ENCODE measurements around the gene LCE5A. TPM values are rescaled to one million over a fixed set of nuclear protein-coding genes. Genes with fewer than 3 reads are reported as not detected.

LCE5A gene
- total RNA-seq, 1 experiment from 2014 or later = not detected

DNA sequence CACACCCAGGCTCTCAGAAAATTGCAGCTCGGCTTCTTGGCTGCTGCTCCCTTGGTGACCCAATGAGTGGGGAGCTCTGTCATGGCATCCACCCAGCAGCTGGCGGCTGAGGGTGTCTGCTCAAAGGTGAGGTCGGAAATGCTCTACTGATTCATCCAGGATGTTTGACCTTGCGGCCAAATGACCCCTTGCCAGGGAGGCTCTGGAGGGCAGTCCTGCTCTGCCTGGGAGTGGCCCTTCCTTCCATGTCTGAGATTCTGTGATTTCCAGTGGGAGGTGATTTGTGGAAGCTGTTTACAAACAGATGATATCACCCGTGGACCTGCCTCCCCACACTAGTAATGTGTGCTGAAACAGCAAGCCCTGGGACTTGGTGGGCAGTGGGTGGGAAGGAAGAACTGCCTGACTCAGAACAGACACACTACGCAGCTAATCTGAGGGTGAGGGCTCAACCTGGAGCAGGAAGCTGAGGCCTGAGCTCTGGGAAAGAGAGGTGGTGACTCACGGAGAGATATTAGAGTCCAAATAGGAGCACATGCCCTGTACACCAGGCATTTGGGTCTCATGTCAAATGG lies 6.7 kb downstream of the LCE5A start:
- POLR2A ChIA-PET (ENCODE audit: unreplicated experiment) = no interaction called here
- no peak overlapping the region for H2AFZ ChIP-seq (ENCODE audit: low read length)

DNA sequence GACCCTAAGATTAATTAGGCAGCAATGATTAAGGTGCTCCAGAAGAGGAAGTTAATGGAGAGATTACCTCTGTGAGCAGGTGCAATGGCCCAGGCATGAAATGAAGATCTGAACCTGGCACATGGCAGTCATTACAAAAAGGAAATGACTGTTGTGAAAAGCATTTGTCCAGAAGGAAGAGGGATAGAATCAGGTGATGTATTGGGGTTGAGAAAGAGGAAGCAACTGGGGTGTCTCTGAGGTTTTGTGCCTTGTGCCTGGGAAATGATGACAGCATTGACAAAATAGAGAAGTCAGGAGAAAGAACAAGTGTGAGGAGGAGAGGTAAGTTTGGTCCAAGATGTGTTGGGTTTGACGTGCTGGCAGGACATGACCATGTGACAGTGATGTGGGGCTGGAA lies 9.2 kb downstream of the LCE5A start:
- no peak overlapping the region for H3K4me3 ChIP-seq (ENCODE audit: low read length)
- no peaks in the 10 kb centered on the region for H3K79me2 ChIP-seq (ENCODE audit: low read length)
- no peaks in the 10 kb centered on the region for H3F3A ChIP-seq (ENCODE audit: low read length, unreplicated experiment)
- TF ChIP-seq EZH2phosphoT487 (IDR thresholded peaks at IDR 0.05; ENCODE audit: borderline replicate concordance, low read length) (no peak), EZH2 (IDR thresholded peaks at IDR 0.05; ENCODE audit: low read length, unreplicated experiment) (no peak)
- TF ChIP-seq, protein P1, sequence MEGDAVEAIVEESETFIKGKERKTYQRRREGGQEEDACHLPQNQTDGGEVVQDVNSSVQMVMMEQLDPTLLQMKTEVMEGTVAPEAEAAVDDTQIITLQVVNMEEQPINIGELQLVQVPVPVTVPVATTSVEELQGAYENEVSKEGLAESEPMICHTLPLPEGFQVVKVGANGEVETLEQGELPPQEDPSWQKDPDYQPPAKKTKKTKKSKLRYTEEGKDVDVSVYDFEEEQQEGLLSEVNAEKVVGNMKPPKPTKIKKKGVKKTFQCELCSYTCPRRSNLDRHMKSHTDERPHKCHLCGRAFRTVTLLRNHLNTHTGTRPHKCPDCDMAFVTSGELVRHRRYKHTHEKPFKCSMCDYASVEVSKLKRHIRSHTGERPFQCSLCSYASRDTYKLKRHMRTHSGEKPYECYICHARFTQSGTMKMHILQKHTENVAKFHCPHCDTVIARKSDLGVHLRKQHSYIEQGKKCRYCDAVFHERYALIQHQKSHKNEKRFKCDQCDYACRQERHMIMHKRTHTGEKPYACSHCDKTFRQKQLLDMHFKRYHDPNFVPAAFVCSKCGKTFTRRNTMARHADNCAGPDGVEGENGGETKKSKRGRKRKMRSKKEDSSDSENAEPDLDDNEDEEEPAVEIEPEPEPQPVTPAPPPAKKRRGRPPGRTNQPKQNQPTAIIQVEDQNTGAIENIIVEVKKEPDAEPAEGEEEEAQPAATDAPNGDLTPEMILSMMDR (conservative IDR thresholded peaks at IDR 0.05; ENCODE audit: low read depth, low read length) = no peak
- no TSS peak for BruUV-seq (replicated peaks)
- H3K36me3 ChIP-seq (ENCODE audit: low read depth, low read length) = no peaks in the 10 kb centered on the region
- DNase-seq = no peak
- ChIA-PET CTCF (no interaction called here), POLR2A (ENCODE audit: unreplicated experiment) (no interaction called here)
- ATAC-seq = no peak
- peaks cover 41% of the 10 kb centered on the region for H3K27me3 ChIP-seq (ENCODE audit: low read length)
- no peaks in the 10 kb centered on the region for H3K9me2 ChIP-seq (replicated peaks; ENCODE audit: low read length)
- H3K27ac ChIP-seq (ENCODE audit: low read length) = no peak overlapping the region
- peaks cover 11% of the 10 kb centered on the region; the same call in 1 of the 2 replicates for H3K4me1 ChIP-seq (ENCODE audit: insufficient read depth, low read length)
- H3K4me2 ChIP-seq (ENCODE audit: low read length) = no peak overlapping the region
- no peaks in the 10 kb centered on the region for H4K20me1 ChIP-seq (ENCODE audit: low read length)
- intact Hi-C loops (cut with micrococcal nuclease) = no loop called here
- H3K9me3 ChIP-seq (ENCODE audit: low read length) = no peaks in the 10 kb centered on the region
- no peak overlapping the region for H2AFZ ChIP-seq (ENCODE audit: low read length)
- H3K9ac ChIP-seq (ENCODE audit: low read length) = no peak overlapping the region

More for the DNA sequence above, 6.7 kb downstream of the LCE5A start:
- peak; percentile 59 for ATAC-seq
- no peaks in the 10 kb centered on the region for H4K20me1 ChIP-seq (ENCODE audit: low read length)
- peak; percentile 48 for DNase-seq
- no peaks in the 10 kb centered on the region for H3K36me3 ChIP-seq (ENCODE audit: low read depth, low read length)
- no peaks in the 10 kb centered on the region for H3K79me2 ChIP-seq (ENCODE audit: low read length)
- no peak overlapping the region for H3K27ac ChIP-seq (ENCODE audit: low read length)
- no TSS peak for BruUV-seq (replicated peaks)
- no peak overlapping the region for H3K9ac ChIP-seq (ENCODE audit: low read length)
- CTCF ChIA-PET = no interaction called here
- H3K4me3 ChIP-seq (ENCODE audit: low read length) = no peak overlapping the region
- TF ChIP-seq EZH2phosphoT487 (IDR thresholded peaks at IDR 0.05; ENCODE audit: borderline replicate concordance, low read length) (no peak), EZH2 (IDR thresholded peaks at IDR 0.05; ENCODE audit: low read length, unreplicated experiment) (no peak)
- TF ChIP-seq, protein P1 (conservative IDR thresholded peaks at IDR 0.05; ENCODE audit: low read depth, low read length) = no peak
- H3K9me3 ChIP-seq (ENCODE audit: low read length) = no peaks in the 10 kb centered on the region
- H3K4me2 ChIP-seq (ENCODE audit: low read length) = peak overlapping the region; percentile 13; the same call in 1 of the 2 replicates
- H3F3A ChIP-seq (ENCODE audit: low read length, unreplicated experiment) = no peaks in the 10 kb centered on the region
- H3K27me3 ChIP-seq (ENCODE audit: low read length) = peaks cover 59% of the 10 kb centered on the region
- H3K9me2 ChIP-seq (replicated peaks; ENCODE audit: low read length) = no peaks in the 10 kb centered on the region
- intact Hi-C loops (cut with micrococcal nuclease) = no loop called here
- H3K4me1 ChIP-seq (ENCODE audit: insufficient read depth, low read length) = peaks cover 11% of the 10 kb centered on the region; the same call in 1 of the 2 replicates

DNA sequence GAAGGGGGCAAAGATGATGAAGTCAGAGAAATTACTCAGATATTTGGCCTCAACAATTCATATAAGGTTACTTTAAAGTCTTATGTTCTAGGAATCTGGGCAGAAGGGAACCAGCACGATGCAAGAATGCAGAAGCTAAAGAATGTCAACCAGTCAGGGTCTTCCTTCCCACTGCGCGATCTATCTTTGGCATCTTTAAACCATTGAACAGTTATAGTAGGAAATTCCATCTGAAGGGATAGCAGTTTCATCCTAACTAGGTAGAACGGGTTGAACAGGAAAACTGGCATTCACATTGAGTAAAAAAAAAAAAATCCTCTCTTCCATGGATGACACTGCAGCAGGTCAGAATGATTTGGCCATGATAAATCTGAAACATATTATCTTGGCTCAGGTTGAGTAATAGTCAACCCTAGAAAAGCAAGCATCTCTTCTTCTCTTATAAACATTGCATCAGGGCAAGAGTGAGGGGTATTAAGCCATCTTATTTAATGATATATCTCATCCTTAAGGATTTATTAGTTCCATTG lies 10.0 kb downstream of the LCE5A start:
- H3K36me3 ChIP-seq (ENCODE audit: low read depth, low read length) = no peaks in the 10 kb centered on the region
- TF ChIP-seq EZH2 (IDR thresholded peaks at IDR 0.05; ENCODE audit: low read length, unreplicated experiment) (no peak), EZH2phosphoT487 (IDR thresholded peaks at IDR 0.05; ENCODE audit: borderline replicate concordance, low read length) (no peak)
- TF ChIP-seq, protein P1 (conservative IDR thresholded peaks at IDR 0.05; ENCODE audit: low read depth, low read length) = no peak
- no TSS peak for BruUV-seq (replicated peaks)
- H3K27me3 ChIP-seq (ENCODE audit: low read length) = peaks cover 34% of the 10 kb centered on the region
- no peaks in the 10 kb centered on the region for H3K9me3 ChIP-seq (ENCODE audit: low read length)
- H3K79me2 ChIP-seq (ENCODE audit: low read length) = no peaks in the 10 kb centered on the region
- no peak overlapping the region for H2AFZ ChIP-seq (ENCODE audit: low read length)
- no peak overlapping the region for H3K27ac ChIP-seq (ENCODE audit: low read length)
- CTCF ChIA-PET = no interaction called here
- POLR2A ChIA-PET (ENCODE audit: unreplicated experiment) = no interaction called here
- DNase-seq (no peak), ATAC-seq (no peak)
- no peaks in the 10 kb centered on the region for H3F3A ChIP-seq (ENCODE audit: low read length, unreplicated experiment)
- H3K4me2 ChIP-seq (ENCODE audit: low read length) = no peak overlapping the region
- H3K9ac ChIP-seq (ENCODE audit: low read length) = no peak overlapping the region
- peaks cover 11% of the 10 kb centered on the region; the same call in 1 of the 2 replicates for H3K4me1 ChIP-seq (ENCODE audit: insufficient read depth, low read length)
- H4K20me1 ChIP-seq (ENCODE audit: low read length) = no peaks in the 10 kb centered on the region
- H3K4me3 ChIP-seq (ENCODE audit: low read length) = no peak overlapping the region
- intact Hi-C loops (cut with micrococcal nuclease) = no loop called here
- no peaks in the 10 kb centered on the region for H3K9me2 ChIP-seq (replicated peaks; ENCODE audit: low read length)

Data from PC-3 (cell line).